Measurements from ENCODE around the gene KLHL7.

DNA sequence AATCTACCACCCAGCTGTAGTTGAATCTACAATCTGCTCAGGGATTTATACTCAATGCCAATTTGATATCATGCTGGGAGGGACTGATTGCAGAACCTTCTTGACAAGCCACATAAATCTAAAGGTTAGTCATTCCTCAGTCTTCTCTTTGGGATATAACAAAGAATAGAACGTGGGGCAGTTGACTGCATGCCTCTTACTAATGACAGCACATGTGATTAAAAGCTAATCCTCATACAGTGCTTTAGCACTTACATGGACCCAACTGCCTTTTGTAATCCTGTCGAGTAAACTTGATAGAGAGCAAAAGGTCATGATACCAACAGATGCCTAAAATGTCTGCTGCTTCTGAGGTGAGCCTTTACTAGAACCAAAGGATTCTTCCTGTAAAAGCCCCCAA, 12.3 kb downstream of the KLHL7 start:
- TF ChIP-seq POLR2A (IDR thresholded peaks at IDR 0.05; ENCODE audit: low read depth) (no peak), CTCF (IDR thresholded peaks at IDR 0.05) (no peak), POLR2AphosphoS5 (IDR thresholded peaks at IDR 0.05) (no peak)
